ENCODE measurements around the gene RRBP1. TPM values are rescaled to one million over a fixed set of nuclear protein-coding genes. Genes with fewer than 3 reads are reported as not detected.

RRBP1 gene
- total and polyA plus RNA-seq, 4 donors = 75.4 to 202 (median 130) TPM

DNA sequence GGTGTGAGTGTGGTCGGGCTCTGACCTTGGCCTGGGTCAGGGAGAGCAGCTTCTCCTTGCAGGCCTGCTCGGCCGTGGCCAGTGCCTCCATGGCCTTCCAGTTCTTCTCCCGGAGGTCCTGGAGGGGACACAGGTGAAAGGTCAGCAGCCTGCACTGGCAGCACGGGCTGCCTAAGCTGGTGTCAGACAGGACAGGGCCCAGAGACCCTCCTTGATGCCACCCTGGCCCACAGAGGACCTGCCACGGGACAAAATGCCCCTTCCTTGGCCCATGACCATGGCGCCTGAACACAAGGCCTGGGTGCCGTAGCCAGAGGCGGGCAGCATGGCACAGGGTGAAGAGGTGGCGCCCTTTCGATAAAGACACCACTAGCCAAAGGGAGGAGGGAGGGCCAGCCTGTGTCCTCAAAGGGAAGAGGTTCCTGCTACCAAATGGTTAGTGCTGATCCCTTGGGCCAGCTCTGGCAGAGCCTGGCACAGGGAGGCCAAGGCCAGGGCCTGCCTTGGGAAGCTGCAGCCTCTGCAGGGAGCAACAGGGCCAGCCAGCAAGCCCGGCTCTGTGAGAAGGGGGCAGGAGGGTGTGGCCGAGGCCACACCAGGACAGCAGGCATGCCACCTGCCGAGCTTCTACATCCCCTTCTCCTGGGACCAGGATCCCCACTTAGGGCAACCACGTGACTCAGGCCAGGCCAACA, 57.3 kb downstream of the RRBP1 start:
- no peak for DNase-seq (ENCODE audit: low spot score)
- H3K9me3 ChIP-seq (ENCODE audit: control insufficient read depth in 4 of 4, low read length in 3 of 4) = no peaks in the 10 kb centered on the region
- 87% methylated on average over 15 of the region's 15 CpGs for WGBS
- H3K9ac ChIP-seq (ENCODE audit: low read depth in 1 of 2, low read length in 2 of 2) = no peak overlapping the region
- H3K4me3 ChIP-seq (ENCODE audit: low read depth in 1 of 3, low read length in 3 of 3) = no peak overlapping the region
- H3K4me1 ChIP-seq (ENCODE audit: control insufficient read depth in 4 of 4, insufficient read depth in 4 of 4, low read length in 3 of 4) = peaks cover 0 to 27% (median 18%) of the 10 kb centered on the region in 4 donors
- no peak overlapping the region for H3K27ac ChIP-seq (ENCODE audit: low read depth in 1 of 2, low read length in 2 of 2)
- H3K36me3 ChIP-seq (ENCODE audit: control insufficient read depth in 4 of 4, insufficient read depth in 3 of 4, low read depth in 1 of 4, low read length in 3 of 4) = peaks cover 37 to 96% (median 67%) of the 10 kb centered on the region in 4 donors
- H3K27me3 ChIP-seq (ENCODE audit: control insufficient read depth in 4 of 4, insufficient read depth in 4 of 4, low read length in 3 of 4) = no peaks in the 10 kb centered on the region
- TF ChIP-seq, protein P1, sequence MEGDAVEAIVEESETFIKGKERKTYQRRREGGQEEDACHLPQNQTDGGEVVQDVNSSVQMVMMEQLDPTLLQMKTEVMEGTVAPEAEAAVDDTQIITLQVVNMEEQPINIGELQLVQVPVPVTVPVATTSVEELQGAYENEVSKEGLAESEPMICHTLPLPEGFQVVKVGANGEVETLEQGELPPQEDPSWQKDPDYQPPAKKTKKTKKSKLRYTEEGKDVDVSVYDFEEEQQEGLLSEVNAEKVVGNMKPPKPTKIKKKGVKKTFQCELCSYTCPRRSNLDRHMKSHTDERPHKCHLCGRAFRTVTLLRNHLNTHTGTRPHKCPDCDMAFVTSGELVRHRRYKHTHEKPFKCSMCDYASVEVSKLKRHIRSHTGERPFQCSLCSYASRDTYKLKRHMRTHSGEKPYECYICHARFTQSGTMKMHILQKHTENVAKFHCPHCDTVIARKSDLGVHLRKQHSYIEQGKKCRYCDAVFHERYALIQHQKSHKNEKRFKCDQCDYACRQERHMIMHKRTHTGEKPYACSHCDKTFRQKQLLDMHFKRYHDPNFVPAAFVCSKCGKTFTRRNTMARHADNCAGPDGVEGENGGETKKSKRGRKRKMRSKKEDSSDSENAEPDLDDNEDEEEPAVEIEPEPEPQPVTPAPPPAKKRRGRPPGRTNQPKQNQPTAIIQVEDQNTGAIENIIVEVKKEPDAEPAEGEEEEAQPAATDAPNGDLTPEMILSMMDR (IDR thresholded peaks at IDR 0.05; ENCODE audit: low read depth, low read length, missing input control) = no peak
- TF ChIP-seq YY1 (IDR thresholded peaks at IDR 0.05) = no peak
- no peak for TF ChIP-seq SP1 (IDR thresholded peaks at IDR 0.05)
- no peak for TF ChIP-seq JUND (IDR thresholded peaks at IDR 0.05)

DNA sequence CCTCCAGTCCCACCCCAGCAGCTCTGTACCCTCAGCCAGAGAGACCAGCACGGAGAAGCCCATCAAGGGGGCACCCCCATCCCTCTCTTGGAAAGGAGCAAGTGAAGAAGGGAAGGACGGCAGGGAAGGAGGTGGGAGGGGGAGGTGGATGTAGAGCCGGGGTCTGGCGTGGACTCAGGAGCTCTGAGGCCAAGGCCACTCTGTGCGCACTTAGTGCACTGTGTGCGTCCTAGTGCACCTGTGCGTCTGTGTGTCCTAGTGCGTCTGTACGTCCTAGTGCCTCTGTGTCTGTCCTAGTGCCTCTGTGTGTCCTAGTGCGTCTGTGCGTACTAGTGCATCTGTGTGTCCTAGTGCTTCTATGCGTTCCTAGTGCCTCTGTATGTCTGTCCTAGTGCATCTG, 58.0 kb downstream of the RRBP1 start:
- Histone ChIP-seq H3K27me3 (ENCODE audit: control insufficient read depth in 4 of 4, insufficient read depth in 4 of 4, low read length in 3 of 4) (no peaks in the 10 kb centered on the region), H3K9ac (ENCODE audit: low read depth in 1 of 2, low read length in 2 of 2) (no peak overlapping the region), H3K9me3 (ENCODE audit: control insufficient read depth in 4 of 4, low read length in 3 of 4) (no peaks in the 10 kb centered on the region), H3K4me1 (ENCODE audit: control insufficient read depth in 4 of 4, insufficient read depth in 4 of 4, low read length in 3 of 4) (peaks cover 0 to 25% (median 15%) of the 10 kb centered on the region in 4 donors), H3K36me3 (ENCODE audit: control insufficient read depth in 4 of 4, insufficient read depth in 3 of 4, low read depth in 1 of 4, low read length in 3 of 4) (peaks cover 37 to 96% (median 71%) of the 10 kb centered on the region in 4 donors), H3K4me3 (ENCODE audit: low read depth in 1 of 3, low read length in 3 of 3) (no peak overlapping the region), H3K27ac (ENCODE audit: low read depth in 1 of 2, low read length in 2 of 2) (no peak overlapping the region)
- TF ChIP-seq HNF4A (conservative IDR thresholded peaks at IDR 0.05) = no peak
- no peak for DNase-seq (ENCODE audit: low spot score)
- WGBS = 95% methylated on average over 12 of the region's 12 CpGs

DNA sequence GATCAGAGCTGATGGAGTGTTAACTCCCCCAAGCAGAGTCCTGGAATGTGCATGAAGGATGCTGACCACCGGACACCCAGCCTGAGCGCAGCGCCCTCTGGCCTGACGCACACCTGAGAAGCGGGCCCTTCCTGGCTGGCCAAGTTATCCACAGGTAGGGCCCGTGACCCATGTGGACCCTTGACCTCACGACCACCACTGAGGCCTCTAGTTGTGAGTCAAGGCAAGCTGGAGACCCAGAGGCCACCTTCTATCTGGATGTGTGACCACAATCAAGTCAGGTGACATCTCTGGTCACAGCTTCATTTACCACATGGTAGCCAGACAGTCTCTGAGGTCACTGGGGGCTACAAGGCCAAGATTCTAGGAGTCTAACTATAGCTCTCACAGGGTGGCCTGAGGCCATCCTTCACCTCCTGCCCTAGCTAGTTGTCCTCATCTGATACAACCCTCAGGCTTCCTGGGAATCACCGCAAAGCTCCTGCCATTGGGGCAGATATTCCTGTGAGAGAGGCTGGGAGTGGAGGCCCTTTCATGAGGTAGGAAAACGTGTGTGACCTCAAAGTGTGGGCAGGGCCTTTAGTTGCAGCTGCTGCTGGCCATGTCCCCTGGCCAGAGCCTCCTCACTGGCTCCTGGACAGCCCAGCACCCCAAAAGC, 59.1 kb downstream of the RRBP1 start:
- no peaks in the 10 kb centered on the region for H3K27me3 ChIP-seq (ENCODE audit: control insufficient read depth in 4 of 4, insufficient read depth in 4 of 4, low read length in 3 of 4)
- H3K27ac ChIP-seq (ENCODE audit: low read depth in 1 of 2, low read length in 2 of 2) = no peak overlapping the region
- H3K4me1 ChIP-seq (ENCODE audit: control insufficient read depth in 4 of 4, insufficient read depth in 4 of 4, low read length in 3 of 4) = peaks cover 0 to 17% (median 11%) of the 10 kb centered on the region in 4 donors
- DNase-seq (ENCODE audit: low spot score) = no peak
- TF ChIP-seq RAD21 (IDR thresholded peaks at IDR 0.05) (no peak), RXRA (IDR thresholded peaks at IDR 0.05) (no peak), HNF4G (IDR thresholded peaks at IDR 0.05) (no peak), FOXA1 (IDR thresholded peaks at IDR 0.05) (no peak), FOXA2 (IDR thresholded peaks at IDR 0.05) (no peak), HNF4A (conservative IDR thresholded peaks at IDR 0.05) (no peak)
- TF ChIP-seq, protein P1 (IDR thresholded peaks at IDR 0.05; ENCODE audit: low read depth, low read length, missing input control) = no peak
- TF ChIP-seq, protein P2, sequence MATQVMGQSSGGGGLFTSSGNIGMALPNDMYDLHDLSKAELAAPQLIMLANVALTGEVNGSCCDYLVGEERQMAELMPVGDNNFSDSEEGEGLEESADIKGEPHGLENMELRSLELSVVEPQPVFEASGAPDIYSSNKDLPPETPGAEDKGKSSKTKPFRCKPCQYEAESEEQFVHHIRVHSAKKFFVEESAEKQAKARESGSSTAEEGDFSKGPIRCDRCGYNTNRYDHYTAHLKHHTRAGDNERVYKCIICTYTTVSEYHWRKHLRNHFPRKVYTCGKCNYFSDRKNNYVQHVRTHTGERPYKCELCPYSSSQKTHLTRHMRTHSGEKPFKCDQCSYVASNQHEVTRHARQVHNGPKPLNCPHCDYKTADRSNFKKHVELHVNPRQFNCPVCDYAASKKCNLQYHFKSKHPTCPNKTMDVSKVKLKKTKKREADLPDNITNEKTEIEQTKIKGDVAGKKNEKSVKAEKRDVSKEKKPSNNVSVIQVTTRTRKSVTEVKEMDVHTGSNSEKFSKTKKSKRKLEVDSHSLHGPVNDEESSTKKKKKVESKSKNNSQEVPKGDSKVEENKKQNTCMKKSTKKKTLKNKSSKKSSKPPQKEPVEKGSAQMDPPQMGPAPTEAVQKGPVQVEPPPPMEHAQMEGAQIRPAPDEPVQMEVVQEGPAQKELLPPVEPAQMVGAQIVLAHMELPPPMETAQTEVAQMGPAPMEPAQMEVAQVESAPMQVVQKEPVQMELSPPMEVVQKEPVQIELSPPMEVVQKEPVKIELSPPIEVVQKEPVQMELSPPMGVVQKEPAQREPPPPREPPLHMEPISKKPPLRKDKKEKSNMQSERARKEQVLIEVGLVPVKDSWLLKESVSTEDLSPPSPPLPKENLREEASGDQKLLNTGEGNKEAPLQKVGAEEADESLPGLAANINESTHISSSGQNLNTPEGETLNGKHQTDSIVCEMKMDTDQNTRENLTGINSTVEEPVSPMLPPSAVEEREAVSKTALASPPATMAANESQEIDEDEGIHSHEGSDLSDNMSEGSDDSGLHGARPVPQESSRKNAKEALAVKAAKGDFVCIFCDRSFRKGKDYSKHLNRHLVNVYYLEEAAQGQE (IDR thresholded peaks at IDR 0.05) = no peak
- TF ChIP-seq, protein P3, sequence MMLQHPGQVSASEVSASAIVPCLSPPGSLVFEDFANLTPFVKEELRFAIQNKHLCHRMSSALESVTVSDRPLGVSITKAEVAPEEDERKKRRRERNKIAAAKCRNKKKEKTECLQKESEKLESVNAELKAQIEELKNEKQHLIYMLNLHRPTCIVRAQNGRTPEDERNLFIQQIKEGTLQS (IDR thresholded peaks at IDR 0.05) = no peak
- TF ChIP-seq, protein P4, sequence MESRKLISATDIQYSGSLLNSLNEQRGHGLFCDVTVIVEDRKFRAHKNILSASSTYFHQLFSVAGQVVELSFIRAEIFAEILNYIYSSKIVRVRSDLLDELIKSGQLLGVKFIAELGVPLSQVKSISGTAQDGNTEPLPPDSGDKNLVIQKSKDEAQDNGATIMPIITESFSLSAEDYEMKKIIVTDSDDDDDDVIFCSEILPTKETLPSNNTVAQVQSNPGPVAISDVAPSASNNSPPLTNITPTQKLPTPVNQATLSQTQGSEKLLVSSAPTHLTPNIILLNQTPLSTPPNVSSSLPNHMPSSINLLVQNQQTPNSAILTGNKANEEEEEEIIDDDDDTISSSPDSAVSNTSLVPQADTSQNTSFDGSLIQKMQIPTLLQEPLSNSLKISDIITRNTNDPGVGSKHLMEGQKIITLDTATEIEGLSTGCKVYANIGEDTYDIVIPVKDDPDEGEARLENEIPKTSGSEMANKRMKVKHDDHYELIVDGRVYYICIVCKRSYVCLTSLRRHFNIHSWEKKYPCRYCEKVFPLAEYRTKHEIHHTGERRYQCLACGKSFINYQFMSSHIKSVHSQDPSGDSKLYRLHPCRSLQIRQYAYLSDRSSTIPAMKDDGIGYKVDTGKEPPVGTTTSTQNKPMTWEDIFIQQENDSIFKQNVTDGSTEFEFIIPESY (IDR thresholded peaks at IDR 0.05) = no peak
- 87% methylated on average over 9 of the region's 9 CpGs for WGBS
- H3K9me3 ChIP-seq (ENCODE audit: control insufficient read depth in 4 of 4, low read length in 3 of 4) = no peaks in the 10 kb centered on the region
- no peak overlapping the region for H3K9ac ChIP-seq (ENCODE audit: low read depth in 1 of 2, low read length in 2 of 2)
- H3K36me3 ChIP-seq (ENCODE audit: control insufficient read depth in 4 of 4, insufficient read depth in 3 of 4, low read depth in 1 of 4, low read length in 3 of 4) = peaks cover 40 to 99% (median 82%) of the 10 kb centered on the region in 4 donors
- no peak overlapping the region for H3K4me3 ChIP-seq (ENCODE audit: low read depth in 1 of 3, low read length in 3 of 3)
